OCI-LY3 (cell line): ENCODE data around the gene SIK3.

Experiments used
- H2AFZ ChIP-seq: fragments of 200-600, 300-600 bp; shearing (Covaris generic); 2 replicates; pipeline ENCODE4 v1.6.0; 2014; ENCODE audit warnings: antibody characterized with exemption, low read depth, low read length
- H3K27ac ChIP-seq: fragments of 200-600, 300-600 bp; sonication (generic); 2 replicates; pipeline ENCODE4 v1.5.1; 2014; ENCODE audit warnings: mild to moderate bottlenecking, low read length, moderate library complexity, mixed read lengths
- H3K27me3 ChIP-seq: fragments of 200-600, 300-600 bp; sonication (generic); 2 replicates; pipeline ENCODE4 v1.6.1; 2014; ENCODE audit warnings: low read depth, low read length, mixed read lengths
- H3K36me3 ChIP-seq: fragments of 200-600, 300-600 bp; sonication (generic); replicated peaks from 2 replicates; pipeline ENCODE3; 2014; ENCODE audit warnings: low read depth, low read length, mixed read lengths
- H3K4me1 ChIP-seq: fragments of 300-600, 200-600 bp; sonication (generic); 2 replicates; pipeline ENCODE4 v1.6.1; 2014; ENCODE audit warnings: low read length, mixed read lengths
- H3K4me2 ChIP-seq: fragments of 200-600, 300-600 bp; sonication (generic); 2 replicates; pipeline ENCODE4 v1.6.1; 2014; ENCODE audit warnings: low read length, mixed read lengths
- H3K4me3 ChIP-seq: fragments of 300-600, 200-600 bp; sonication (generic); 2 replicates; pipeline ENCODE4 v1.5.1; 2014; ENCODE audit warnings: antibody characterized with exemption, mild to moderate bottlenecking, low read length, moderate library complexity
- H3K79me2 ChIP-seq: fragments of 300-600, 200-600 bp; shearing (Covaris generic); 2 replicates; pipeline ENCODE4 v1.6.1; 2014; ENCODE audit warnings: mild to moderate bottlenecking, low read length, mixed read lengths
- H3K9ac ChIP-seq: fragments of 300-600, 200-600 bp; shearing (Covaris generic); 2 replicates; pipeline ENCODE4 v1.6.0; 2014; ENCODE audit warnings: mild to moderate bottlenecking, low read length, moderate library complexity
- H3K9me3 ChIP-seq: fragments of 200-600, 300-600 bp; shearing (Covaris generic); 2 replicates; pipeline ENCODE4 v1.6.1; 2014; ENCODE audit warnings: low read length, mixed read lengths; ENCODE audit not compliant: insufficient read depth
- H4K20me1 ChIP-seq: fragments of 200-600, 300-600 bp; sonication (generic); 2 replicates; pipeline ENCODE4 v1.6.1; 2016; ENCODE audit warnings: low read length, mixed read lengths; ENCODE audit not compliant: insufficient read depth
- EZH2phosphoT487 ChIP-seq: fragments of 200-600 bp; shearing (Covaris generic); IDR thresholded peaks from 2 replicates; pipeline ENCODE4 v1.6.1; 2018; ENCODE audit warnings: antibody characterized with exemption, mixed run types, low read depth
- TF ChIP-seq, protein P1 (sequence below): fragments of 200-600, 300-600 bp; sonication (generic); IDR thresholded peaks from 2 replicates; pipeline ENCODE4 v1.5.1; 2014; ENCODE audit warnings: antibody characterized with exemption, low read length, low read depth

Gene SIK3

GRCh38 chr11:116866804-116867455, 231.3 kb downstream of the SIK3 start:
- TF ChIP-seq, protein P1, sequence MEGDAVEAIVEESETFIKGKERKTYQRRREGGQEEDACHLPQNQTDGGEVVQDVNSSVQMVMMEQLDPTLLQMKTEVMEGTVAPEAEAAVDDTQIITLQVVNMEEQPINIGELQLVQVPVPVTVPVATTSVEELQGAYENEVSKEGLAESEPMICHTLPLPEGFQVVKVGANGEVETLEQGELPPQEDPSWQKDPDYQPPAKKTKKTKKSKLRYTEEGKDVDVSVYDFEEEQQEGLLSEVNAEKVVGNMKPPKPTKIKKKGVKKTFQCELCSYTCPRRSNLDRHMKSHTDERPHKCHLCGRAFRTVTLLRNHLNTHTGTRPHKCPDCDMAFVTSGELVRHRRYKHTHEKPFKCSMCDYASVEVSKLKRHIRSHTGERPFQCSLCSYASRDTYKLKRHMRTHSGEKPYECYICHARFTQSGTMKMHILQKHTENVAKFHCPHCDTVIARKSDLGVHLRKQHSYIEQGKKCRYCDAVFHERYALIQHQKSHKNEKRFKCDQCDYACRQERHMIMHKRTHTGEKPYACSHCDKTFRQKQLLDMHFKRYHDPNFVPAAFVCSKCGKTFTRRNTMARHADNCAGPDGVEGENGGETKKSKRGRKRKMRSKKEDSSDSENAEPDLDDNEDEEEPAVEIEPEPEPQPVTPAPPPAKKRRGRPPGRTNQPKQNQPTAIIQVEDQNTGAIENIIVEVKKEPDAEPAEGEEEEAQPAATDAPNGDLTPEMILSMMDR, result no peak
- TF ChIP-seq EZH2phosphoT487, result no peak

DNA sequence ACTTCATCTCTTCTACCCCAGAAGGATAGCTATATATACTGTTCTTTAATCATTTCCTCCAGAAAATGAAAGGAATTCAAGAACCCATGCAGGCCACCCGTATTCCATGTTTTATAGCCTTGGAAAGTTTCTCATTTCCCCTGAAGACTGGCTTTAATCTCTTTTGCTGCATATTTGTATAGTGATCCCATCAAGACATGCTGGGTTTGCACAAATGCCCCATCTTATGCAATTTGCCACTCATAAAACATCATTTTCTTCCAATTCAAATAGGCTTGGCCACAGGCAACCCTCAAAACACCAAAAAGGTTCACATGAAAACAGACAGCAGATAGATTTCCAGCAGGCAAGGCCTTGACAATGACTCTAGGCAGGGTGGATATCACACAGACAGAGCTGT, 232.5 kb downstream of the SIK3 start:
- no peaks in the 10 kb centered on the region for H4K20me1 ChIP-seq
- no peaks in the 10 kb centered on the region for H3K4me1 ChIP-seq
- no peak overlapping the region for H2AFZ ChIP-seq
- H3K36me3 ChIP-seq, result peaks cover 39% of the 10 kb centered on the region
- no peak overlapping the region for H3K9ac ChIP-seq
- H3K9me3 ChIP-seq, result no peaks in the 10 kb centered on the region
- H3K4me2 ChIP-seq, result no peak overlapping the region
- no peak overlapping the region for H3K27ac ChIP-seq
- TF ChIP-seq, protein P1, result no peak
- TF ChIP-seq EZH2phosphoT487, result no peak
- no peaks in the 10 kb centered on the region for H3K79me2 ChIP-seq
- H3K27me3 ChIP-seq, result no peaks in the 10 kb centered on the region
- H3K4me3 ChIP-seq, result no peak overlapping the region

More at GRCh38 chr11:116866804-116867455, 231.3 kb downstream of the SIK3 start:
- Histone ChIP-seq H3K4me2 (no peak overlapping the region), H3K79me2 (no peaks in the 10 kb centered on the region), H3K9ac (no peak overlapping the region), H3K4me1 (no peaks in the 10 kb centered on the region), H3K4me3 (no peak overlapping the region), H3K27ac (no peak overlapping the region), H3K27me3 (no peaks in the 10 kb centered on the region), H3K36me3 (peaks cover 33% of the 10 kb centered on the region), H4K20me1 (no peaks in the 10 kb centered on the region), H3K9me3 (no peaks in the 10 kb centered on the region), H2AFZ (no peak overlapping the region)

DNA sequence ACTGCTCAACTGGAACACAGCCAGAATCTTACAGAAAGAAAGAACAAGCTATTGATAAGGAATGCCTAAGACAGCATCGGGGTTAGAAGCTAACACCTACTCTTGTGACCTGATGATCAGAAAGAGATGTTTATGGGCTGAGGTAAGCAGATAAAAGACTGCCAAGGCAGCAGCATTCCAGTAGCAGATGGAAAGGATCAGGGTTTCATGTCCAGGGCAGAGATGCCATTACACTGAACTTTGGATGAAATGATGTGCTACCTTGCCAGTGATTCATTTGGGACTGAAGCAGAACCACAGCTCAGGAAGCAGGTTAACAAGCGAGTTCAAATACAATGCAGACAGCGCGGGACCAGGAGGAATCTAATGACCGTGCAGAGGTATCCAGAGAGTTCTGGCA, 233.7 kb downstream of the SIK3 start:
- Histone ChIP-seq H3K36me3 (peaks cover 37% of the 10 kb centered on the region), H3K27me3 (no peaks in the 10 kb centered on the region), H4K20me1 (no peaks in the 10 kb centered on the region)

DNA sequence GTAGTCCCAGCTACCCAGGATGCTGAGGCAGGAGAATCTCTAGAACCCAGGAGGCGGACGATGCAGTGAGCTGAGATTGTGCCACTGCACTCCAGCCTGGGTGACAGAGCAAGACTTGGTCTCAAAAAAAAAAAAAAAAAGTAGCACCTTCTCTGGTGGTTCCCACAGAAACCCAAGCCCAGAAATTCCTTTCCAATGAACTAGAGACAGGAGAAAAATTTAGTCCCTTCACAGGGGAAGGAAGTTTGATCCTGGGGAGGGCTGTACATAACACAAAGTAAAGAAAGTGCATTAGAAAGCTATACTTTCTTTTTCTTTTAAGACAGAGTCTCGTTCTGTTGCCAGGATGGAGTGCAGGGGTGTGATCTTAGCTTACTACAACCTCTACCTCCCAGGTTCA, 235.3 kb downstream of the SIK3 start:
- no peaks in the 10 kb centered on the region for H3K79me2 ChIP-seq
- H3K4me1 ChIP-seq, result no peaks in the 10 kb centered on the region
- no peak overlapping the region for H3K9ac ChIP-seq
- no peaks in the 10 kb centered on the region for H3K9me3 ChIP-seq
- no peaks in the 10 kb centered on the region for H3K27me3 ChIP-seq
- H4K20me1 ChIP-seq, result no peaks in the 10 kb centered on the region
- H3K27ac ChIP-seq, result no peak overlapping the region
- no peak overlapping the region for H2AFZ ChIP-seq
- peaks cover 44% of the 10 kb centered on the region for H3K36me3 ChIP-seq
- no peak overlapping the region for H3K4me3 ChIP-seq
- no peak for TF ChIP-seq EZH2phosphoT487
- no peak overlapping the region for H3K4me2 ChIP-seq

More for the DNA sequence above, 233.7 kb downstream of the SIK3 start:
- H2AFZ ChIP-seq, result no peak overlapping the region
- no peak overlapping the region for H3K4me3 ChIP-seq
- no peak overlapping the region for H3K9ac ChIP-seq
- no peaks in the 10 kb centered on the region for H3K79me2 ChIP-seq
- TF ChIP-seq, protein P1, result no peak
- no peak for TF ChIP-seq EZH2phosphoT487
- H3K4me1 ChIP-seq, result no peaks in the 10 kb centered on the region
- H3K27ac ChIP-seq, result no peak overlapping the region
- no peak overlapping the region for H3K4me2 ChIP-seq
- no peaks in the 10 kb centered on the region for H3K9me3 ChIP-seq
